Ramos (cell line): ENCODE data around the gene CRY2.

Experiments
- in situ Hi-C: fragments of 300-500 bp; cut with MboI; formaldehyde crosslinking; loops from one replicate; pipeline ENCODE4 v1.14.3; 2022; ENCODE audit warnings: low sequenced_read_pairs; ENCODE audit not compliant: unreplicated experiment

Gene CRY2

GRCh38 chr11:45872651-45873356 lies 25.5 kb downstream of the CRY2 start:
- in situ Hi-C loops, result loop anchor here (5.0 kb wide), 1 partner anchor 134 kb away; no protein-coding TSS in a partner anchor

GRCh38 chr11:45876401-45876800 lies 29.1 kb downstream of the CRY2 start:
- in situ Hi-C loops, result no loop called here

- in situ Hi-C loops, result no loop called here
These were observed 29.9 kb downstream of the CRY2 start for GRCh38 chr11:45877221-45877620.

- in situ Hi-C loops, result no loop called here
These were observed 30.6 kb downstream of the CRY2 start for GRCh38 chr11:45877845-45878244.

GRCh38 chr11:45879803-45880686 lies 32.8 kb downstream of the CRY2 start:
- in situ Hi-C loops, result no loop called here

- in situ Hi-C loops, result no loop called here
These were observed 33.7 kb downstream of the CRY2 start for GRCh38 chr11:45880772-45881570.

GRCh38 chr11:45881708-45882368 lies 34.6 kb downstream of the CRY2 start:
- in situ Hi-C loops, result no loop called here

- in situ Hi-C loops, result no loop called here
These were observed 37.4 kb downstream of the CRY2 start for GRCh38 chr11:45884596-45885185.

GRCh38 chr11:45885274-45885920 lies 38.1 kb downstream of the CRY2 start, which contains the start of gene MAPK8IP1:
Gene MAPK8IP1, plus strand, starts transcription at chr11:45885651. Its CDS starts 170 bp downstream, at chr11:45885821.
- in situ Hi-C loops, result no loop called here

GRCh38 chr11:45885921-45886721 lies 38.8 kb downstream of the CRY2 start:
- in situ Hi-C loops, result no loop called here

- in situ Hi-C loops, result no loop called here
These were observed 39.7 kb downstream of the CRY2 start for GRCh38 chr11:45886816-45887520.

GRCh38 chr11:45887587-45887986 lies 40.3 kb downstream of the CRY2 start:
- in situ Hi-C loops, result no loop called here

- in situ Hi-C loops, result no loop called here
These were observed 42.3 kb downstream of the CRY2 start for GRCh38 chr11:45889555-45889954.

- in situ Hi-C loops, result no loop called here
These were observed 42.7 kb downstream of the CRY2 start for GRCh38 chr11:45889966-45890365.

- in situ Hi-C loops, result no loop called here
These were observed 43.7 kb downstream of the CRY2 start for GRCh38 chr11:45890886-45891550.

- in situ Hi-C loops, result no loop called here
These were observed 45.6 kb downstream of the CRY2 start for GRCh38 chr11:45892856-45893255.

GRCh38 chr11:45894555-45895247 lies 47.4 kb downstream of the CRY2 start:
- in situ Hi-C loops, result no loop called here
